IPS-20b (cell line): ENCODE measurements around the gene TBXA2R.

Experiments
- H3K27ac ChIP-seq: one replicate; pipeline ENCODE4 v1.5.1; 2013; ENCODE audit warnings: low read length
- H3K27me3 ChIP-seq: 2 replicates; pipeline ENCODE4 v1.6.1; 2013; ENCODE audit warnings: mild to moderate bottlenecking, low read length, inconsistent platforms; ENCODE audit not compliant: insufficient read depth
- H3K36me3 ChIP-seq: 2 replicates; pipeline ENCODE4 v1.6.1; 2013; ENCODE audit warnings: low read depth, mild to moderate bottlenecking, inconsistent platforms, low read length, moderate library complexity; ENCODE audit not compliant: insufficient read depth
- H3K4me1 ChIP-seq: 2 replicates; pipeline ENCODE4 v1.6.1; 2013; ENCODE audit warnings: mild to moderate bottlenecking, control low read depth, inconsistent platforms, low read length, moderate library complexity; ENCODE audit not compliant: insufficient read depth
- H3K4me3 ChIP-seq: 2 replicates; pipeline ENCODE4 v1.5.1; 2013; ENCODE audit warnings: mild to moderate bottlenecking, low read length, inconsistent platforms
- H3K9ac ChIP-seq: 2 replicates; pipeline ENCODE4 v1.6.1; 2013; ENCODE audit warnings: low read depth, mild to moderate bottlenecking, inconsistent platforms, low read length, moderate library complexity
- H3K9me3 ChIP-seq: 2 replicates; pipeline ENCODE4 v1.6.1; 2013; ENCODE audit warnings: mild to moderate bottlenecking, low read depth, low read length, inconsistent platforms; ENCODE audit not compliant: insufficient read depth

Gene TBXA2R

GRCh38 chr19:3549816-3550215 lies 56.9 kb downstream of the TBXA2R start:
- no peaks in the 10 kb centered on the region for H3K36me3 ChIP-seq
- no peak overlapping the region for H3K27ac ChIP-seq
- no peak overlapping the region for H3K9ac ChIP-seq
- no peaks in the 10 kb centered on the region for H3K27me3 ChIP-seq
- H3K9me3 ChIP-seq, result no peaks in the 10 kb centered on the region
- H3K4me1 ChIP-seq, result no peaks in the 10 kb centered on the region
- no peak overlapping the region for H3K4me3 ChIP-seq

- Histone ChIP-seq H3K4me3 (no peak overlapping the region), H3K4me1 (no peaks in the 10 kb centered on the region), H3K9ac (no peak overlapping the region), H3K36me3 (no peaks in the 10 kb centered on the region), H3K27me3 (no peaks in the 10 kb centered on the region), H3K27ac (no peak overlapping the region), H3K9me3 (no peaks in the 10 kb centered on the region)
Observed at GRCh38 chr19:3548606-3549005, 58.1 kb downstream of the TBXA2R start.

GRCh38 chr19:3547767-3548282 lies 58.9 kb downstream of the TBXA2R start:
- no peak overlapping the region for H3K9ac ChIP-seq
- H3K27me3 ChIP-seq, result no peaks in the 10 kb centered on the region
- H3K4me1 ChIP-seq, result no peaks in the 10 kb centered on the region
- no peak overlapping the region for H3K4me3 ChIP-seq
- H3K9me3 ChIP-seq, result no peaks in the 10 kb centered on the region
- no peaks in the 10 kb centered on the region for H3K36me3 ChIP-seq
- no peak overlapping the region for H3K27ac ChIP-seq

- Histone ChIP-seq H3K36me3 (no peaks in the 10 kb centered on the region), H3K27ac (no peak overlapping the region), H3K4me1 (no peaks in the 10 kb centered on the region), H3K9ac (no peak overlapping the region), H3K27me3 (no peaks in the 10 kb centered on the region), H3K4me3 (no peak overlapping the region), H3K9me3 (no peaks in the 10 kb centered on the region)
Observed at GRCh38 chr19:3547301-3547731, 59.4 kb downstream of the TBXA2R start.

GRCh38 chr19:3546119-3546518 lies 60.6 kb downstream of the TBXA2R start:
- H3K36me3 ChIP-seq, result no peaks in the 10 kb centered on the region
- H3K27me3 ChIP-seq, result no peaks in the 10 kb centered on the region
- no peaks in the 10 kb centered on the region for H3K9me3 ChIP-seq
- H3K9ac ChIP-seq, result no peak overlapping the region
- no peak overlapping the region for H3K4me3 ChIP-seq
- no peaks in the 10 kb centered on the region for H3K4me1 ChIP-seq
- no peak overlapping the region for H3K27ac ChIP-seq

GRCh38 chr19:3545669-3546034 lies 61.0 kb downstream of the TBXA2R start:
- Histone ChIP-seq H3K27me3 (no peaks in the 10 kb centered on the region), H3K27ac (no peak overlapping the region), H3K9me3 (no peaks in the 10 kb centered on the region), H3K36me3 (no peaks in the 10 kb centered on the region), H3K9ac (no peak overlapping the region), H3K4me3 (no peak overlapping the region), H3K4me1 (no peaks in the 10 kb centered on the region)

- H3K27ac ChIP-seq, result no peak overlapping the region
- no peak overlapping the region for H3K4me3 ChIP-seq
- H3K4me1 ChIP-seq, result no peaks in the 10 kb centered on the region
- no peaks in the 10 kb centered on the region for H3K27me3 ChIP-seq
- H3K9me3 ChIP-seq, result no peaks in the 10 kb centered on the region
- H3K36me3 ChIP-seq, result no peaks in the 10 kb centered on the region
- no peak overlapping the region for H3K9ac ChIP-seq
Observed at GRCh38 chr19:3544742-3545668, 61.7 kb downstream of the TBXA2R start.
